ENCODE data around the gene C9orf78.
"Not testable (repeated sequence)": the region's sequence is repeated elsewhere in the genome, so short reads cannot be mapped to it uniquely, and the experiment has no call there.

Gene C9orf78

DNA sequence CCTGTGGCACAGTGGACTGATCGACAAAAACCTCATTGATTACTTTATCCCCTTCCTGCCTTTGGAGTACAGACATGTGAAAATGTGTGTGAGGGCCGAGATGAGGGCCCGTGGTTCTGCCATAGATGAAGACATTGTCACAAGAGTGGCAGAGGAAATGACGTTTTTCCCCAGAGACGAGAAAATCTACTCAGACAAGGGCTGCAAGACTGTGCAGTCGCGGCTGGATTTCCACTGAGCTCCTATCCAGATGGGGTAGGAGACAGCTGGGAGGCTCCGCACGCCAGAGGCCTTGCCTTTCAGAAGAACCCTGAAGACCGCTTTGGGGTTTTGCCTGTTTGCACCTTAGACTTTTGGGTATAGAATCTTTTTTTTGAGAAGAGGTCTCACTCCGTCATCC lies 25.7 kb downstream of the C9orf78 start:
- DNase-seq: no peak

DNA sequence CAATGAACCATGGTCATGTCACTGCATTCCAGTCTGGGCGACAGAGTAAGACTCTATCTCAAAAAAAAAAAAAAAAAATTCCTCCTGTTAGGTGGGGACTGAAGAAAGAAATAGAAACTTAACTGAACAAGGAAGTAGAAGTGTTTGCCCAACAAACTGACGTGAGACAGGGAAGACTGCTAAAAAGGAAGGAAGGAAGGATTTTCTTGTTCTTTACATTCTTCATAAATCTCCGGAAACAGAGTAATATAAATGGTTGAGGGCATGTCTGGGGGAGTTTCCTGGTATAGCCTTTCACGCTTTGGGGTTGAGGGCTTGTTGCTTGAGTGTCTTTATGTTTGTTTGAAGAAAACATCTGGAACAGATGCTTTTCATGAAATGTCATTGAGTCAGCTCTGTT lies 29.0 kb downstream of the C9orf78 start:
- no peak for DNase-seq

DNA sequence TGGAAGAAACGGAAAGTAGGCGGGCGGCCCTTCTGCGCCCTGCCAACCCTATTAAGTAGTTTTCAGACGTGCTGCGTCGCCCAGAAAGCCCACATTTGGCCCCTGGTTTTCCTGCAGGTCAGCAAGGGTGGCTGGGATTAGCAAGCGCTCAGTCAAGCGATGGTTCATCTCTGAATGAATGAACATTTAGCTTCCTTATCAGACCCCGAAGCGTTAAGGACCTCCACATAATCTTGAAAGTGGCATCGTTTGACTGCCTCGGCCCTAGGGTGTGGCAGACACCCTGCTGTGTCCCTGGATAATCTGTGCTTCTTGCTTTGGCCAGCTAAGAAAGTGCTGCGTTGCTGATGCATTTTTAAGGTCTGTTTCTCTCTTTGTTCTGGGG lies 31.4 kb downstream of the C9orf78 start:
- no peak for DNase-seq

DNA sequence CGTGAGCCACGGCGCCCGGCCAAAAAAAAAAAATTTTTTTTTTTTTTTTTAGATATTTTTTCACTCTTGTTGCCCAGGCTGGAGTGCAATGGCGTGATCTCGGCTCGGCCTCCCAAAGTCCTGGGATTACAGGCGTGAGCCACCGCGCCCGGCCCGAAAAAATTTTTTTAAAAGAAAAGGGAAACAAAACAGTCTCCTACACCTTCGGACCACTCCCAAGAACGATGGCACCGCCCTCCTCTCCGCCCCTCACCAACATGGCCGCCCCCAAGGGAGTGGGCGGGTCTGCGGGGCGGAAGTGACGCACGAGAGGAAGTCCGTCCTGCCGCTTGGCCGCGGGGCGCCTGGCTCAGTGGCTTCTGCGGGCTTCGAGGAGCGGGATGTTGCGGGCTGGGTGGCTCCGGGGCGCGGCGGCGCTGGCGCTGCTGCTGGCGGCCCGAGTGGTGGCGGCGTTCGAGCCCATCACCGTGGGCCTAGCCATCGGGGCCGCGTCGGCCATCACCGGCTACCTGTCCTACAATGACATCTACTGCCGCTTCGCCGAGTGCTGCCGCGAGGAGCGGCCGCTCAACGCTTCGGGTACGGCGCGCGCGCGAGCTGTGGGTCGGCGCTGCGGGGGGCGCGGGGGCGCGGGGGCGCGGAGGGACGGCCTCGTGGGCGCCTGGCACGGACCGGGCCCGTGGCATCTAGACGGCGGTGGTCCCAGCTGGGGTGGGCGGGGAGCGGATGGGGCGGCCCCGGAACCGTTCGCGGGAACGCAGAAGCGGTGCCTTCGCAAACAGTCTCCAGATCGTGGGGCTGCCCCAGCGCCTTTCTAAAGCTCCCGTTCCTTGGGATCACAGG lies 32.0 kb downstream of the C9orf78 start, which contains the start of gene TOR1B:
TOR1B (plus strand) TSS at position 352 of the 843 bp plus-strand sequence; CDS start at position 381, 29 bp downstream.
- DNase-seq: peak; percentile 91

DNA sequence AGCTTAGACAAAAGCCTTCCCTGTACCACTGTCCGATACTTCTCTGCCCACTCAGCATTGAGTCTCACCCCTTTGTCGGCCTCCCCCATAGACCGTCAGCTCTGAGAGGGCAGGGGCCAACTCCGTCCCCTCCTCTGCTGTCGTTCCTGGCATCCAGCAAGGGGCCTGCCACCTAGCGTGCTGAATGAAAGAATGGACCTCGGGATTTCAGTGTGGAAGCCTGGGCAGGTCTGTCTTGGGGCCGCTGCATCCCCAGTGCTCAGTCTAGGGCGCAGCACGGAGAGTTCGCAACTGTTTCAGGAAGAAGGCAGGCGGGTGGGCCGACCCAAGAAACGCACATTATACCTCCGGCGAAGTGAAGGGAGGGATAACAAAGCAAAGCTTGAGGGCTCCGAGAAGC lies 33.6 kb downstream of the C9orf78 start:
- DNase-seq: no peak

DNA sequence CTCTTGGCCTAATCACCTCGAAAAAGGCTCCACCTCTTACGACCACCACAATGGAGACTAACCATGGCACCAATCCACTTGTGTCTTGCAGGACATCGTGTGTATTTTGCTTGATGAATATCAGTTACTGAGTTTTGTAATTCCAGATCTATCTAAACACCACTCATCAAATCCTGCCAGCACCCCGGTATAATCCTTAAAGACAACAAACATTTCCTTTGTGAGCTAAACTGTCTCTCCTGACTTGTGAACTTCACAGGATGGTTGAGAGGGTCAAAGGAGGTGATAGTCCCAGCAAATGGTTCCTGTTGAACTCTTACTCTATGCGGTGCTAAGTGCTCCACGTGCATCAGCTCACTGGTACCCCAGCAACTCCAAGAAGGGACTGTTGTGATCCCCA lies 36.1 kb downstream of the C9orf78 start:
- no peak for DNase-seq

DNA sequence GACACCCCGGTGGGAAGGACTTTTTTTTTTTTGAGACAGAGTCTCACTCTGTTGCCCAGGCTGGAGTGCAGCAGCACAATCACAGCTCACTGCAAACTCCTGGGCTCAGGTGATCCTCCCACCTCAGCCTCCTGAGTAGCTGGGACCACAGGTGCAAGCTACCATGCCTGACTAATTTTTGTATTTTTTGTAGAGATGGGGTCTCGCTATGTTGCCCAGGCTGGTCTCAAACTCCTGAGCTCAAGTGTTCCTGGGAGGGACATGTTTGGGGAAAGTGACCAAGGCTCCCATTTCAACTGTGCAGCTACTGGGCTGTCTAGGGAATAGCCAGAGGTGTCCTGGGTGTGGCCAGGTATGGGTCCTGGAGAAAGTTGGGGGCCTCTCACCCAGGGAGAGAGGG lies 39.0 kb downstream of the C9orf78 start:
- not testable (repeated sequence) for DNase-seq

DNA sequence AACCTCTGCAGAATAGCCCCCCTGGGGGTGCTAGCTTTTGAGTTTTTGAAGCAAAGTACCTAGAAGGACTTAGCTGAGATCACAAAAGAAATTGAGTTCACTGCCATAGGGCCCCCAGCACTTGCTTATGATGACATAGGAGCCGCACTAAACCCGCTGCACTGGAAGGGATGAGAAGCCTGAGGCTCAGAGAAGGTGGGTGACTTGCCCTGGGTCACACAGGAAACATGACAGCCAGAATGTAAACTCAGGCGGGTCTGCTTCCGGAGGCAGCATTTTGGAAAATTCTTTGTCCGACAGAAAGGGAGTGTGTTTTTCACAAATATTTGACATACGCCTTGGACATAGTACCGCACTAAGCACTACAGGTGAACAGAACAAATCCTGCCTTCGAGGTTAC lies 40.5 kb downstream of the C9orf78 start:
- no peak for DNase-seq

- no peak for DNase-seq
Measured at GRCh38 chr9:129786481-129786880, 48.6 kb downstream of the C9orf78 start.

- DNase-seq: no peak
Measured at GRCh38 chr9:129785866-129786265, 49.2 kb downstream of the C9orf78 start.

DNA sequence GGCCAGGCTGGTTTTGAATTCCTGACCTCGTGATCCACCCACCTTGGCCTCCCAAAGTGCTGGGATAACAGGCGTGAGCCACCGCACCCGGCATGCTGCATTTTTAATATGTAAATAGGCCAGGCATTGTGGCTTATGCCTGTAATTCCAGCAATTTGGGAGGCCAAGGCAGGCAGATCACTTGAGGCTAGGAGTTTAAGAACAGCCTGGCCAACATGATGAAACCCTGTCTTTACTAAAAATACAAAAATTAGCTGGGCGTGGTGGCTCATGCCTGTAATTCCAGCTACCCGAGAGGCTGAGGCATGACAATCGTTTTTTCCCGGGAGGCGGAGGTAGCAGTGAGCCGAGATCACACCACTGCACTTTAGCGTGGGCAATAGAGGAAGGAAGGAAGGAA lies 50.1 kb downstream of the C9orf78 start:
- DNase-seq: not testable (repeated sequence)

DNA sequence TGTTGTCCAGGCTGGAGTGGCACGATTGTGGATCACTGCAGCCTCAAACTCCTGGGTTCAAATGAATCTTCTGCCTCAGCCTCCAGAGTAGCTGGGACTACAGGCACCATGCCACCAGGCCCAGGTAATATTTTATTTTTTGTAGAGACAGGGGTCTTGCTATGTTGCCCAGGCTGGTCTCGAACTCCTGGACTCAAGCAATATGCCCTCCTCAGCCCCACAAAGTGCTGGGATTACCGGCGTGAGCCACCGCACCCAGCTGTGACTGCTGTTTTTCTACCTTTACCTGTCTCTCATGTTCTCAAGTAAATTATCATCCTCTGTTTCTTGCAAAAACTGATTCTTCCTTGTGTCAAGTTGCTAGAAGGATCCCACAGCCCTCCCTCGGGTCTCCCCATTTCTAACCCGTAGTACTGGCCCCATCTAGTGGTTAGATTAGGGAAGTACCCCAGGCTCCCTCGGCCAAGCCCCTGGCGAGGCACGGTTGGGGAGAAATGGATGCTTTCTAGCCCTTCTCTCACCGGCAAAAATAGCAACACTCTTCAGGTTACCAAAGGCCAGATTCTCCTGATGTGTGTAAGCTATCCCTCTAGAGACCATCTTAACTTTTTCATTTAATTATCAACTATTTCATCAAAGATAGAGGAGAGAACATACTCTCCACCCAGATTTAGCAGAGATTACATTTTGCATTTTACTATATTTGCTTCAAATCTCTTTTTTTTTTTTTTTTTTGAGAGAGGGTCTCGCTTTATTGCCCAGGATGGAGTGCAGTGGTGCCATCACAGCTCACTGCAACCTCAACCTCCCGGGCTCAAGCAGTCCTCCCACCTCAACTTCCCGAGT lies 51.3 kb downstream of the C9orf78 start:
- peak; percentile 25 for DNase-seq

- DNase-seq: no peak
Measured at GRCh38 chr9:129781981-129782380, 53.1 kb downstream of the C9orf78 start.

DNA sequence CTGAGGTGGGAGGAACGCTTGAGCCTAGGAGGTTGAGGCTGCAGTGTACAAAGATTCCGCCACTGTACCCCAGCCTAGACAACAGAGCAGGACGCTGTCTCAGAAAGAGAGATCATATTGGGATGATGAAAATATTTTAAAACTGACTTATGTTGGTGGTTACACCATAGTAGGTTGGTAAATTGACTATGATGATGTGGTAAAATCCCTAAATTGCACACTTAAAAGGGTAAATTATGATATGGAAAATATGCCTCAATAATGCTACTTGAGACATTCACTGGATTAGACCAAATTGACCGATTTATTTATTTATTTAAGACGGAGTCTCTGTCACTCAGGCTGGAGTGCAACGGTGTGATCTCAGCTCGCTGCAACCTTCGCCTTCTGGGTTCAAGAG lies 53.9 kb downstream of the C9orf78 start:
- no peak for DNase-seq

GRCh38 chr9:129779560-129780190 lies 55.4 kb downstream of the C9orf78 start:
- no peak for DNase-seq

DNA sequence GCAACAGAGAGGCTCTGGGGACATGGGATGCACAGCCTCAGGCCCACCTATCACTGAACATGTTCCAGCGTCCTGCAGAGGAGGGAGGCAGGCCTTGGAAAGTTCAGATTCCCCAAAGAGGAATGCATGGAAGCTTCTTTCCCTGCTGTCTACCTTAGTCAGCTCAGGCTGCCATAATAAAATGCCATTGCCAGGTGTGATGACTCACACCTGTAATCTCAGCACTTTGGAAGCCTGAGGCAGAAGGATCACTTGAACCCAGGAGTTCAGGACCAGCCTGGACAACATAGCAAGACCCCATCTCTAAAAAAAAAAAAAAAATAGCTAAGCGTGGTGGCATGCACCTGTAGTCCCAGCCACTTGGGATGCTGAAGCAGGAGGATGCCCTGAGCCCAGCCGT lies 56.6 kb downstream of the C9orf78 start:
- no peak for DNase-seq

GRCh38 chr9:129777769-129778130 lies 57.3 kb downstream of the C9orf78 start:
- no peak for DNase-seq

Data from NCI-H146 (cell line).